ENCODE data around the gene ACAP2.

DNA sequence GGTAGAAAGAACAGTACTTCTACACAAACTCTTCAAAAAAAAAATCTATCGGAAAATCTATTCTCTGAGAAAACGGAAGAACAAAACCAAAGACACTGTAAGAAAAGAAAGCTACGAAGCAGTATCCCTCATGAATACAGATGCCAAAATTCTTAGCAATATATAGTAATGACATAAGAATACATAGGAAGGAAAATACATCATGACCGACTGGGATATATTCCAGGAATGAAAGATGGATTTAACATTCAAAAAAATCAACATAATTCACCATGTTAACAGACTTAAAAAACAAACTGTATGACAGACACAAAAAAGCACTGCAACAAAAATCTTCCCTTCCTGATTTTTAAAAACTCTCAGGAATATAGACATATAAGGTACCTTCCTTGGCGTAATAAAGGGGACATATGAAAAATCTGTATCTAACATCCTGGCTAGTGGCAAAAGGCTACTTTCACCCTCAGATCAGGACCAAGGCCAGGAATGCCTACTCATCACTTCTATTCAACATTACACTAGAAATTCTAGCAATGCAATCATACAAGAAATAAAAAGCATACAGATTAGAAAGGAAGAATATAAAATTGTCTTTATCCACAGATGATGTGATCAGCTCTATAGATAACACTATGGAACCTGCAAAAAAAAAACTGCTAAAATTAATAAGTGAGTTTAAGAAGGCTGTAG, 94.2 kb downstream of the ACAP2 start:
- TF ChIP-seq POLR2A (IDR thresholded peaks at IDR 0.05; ENCODE audit: low read length), result no peak
- TF ChIP-seq GATA1 (IDR thresholded peaks at IDR 0.05; ENCODE audit: low read depth, low read length), result no peak
